NCI-H526 treated with DMSO at 0.1 percent for 48 hours (cell line): ENCODE data around the gene CGREF1.
A peak's percentile ranks its signal among the peaks of the same experiment; 100 is the strongest.

ENCODE experiments used
- DNase-seq: peaks from one replicate; lab custom pipeline; 2025; lab: John Stamatoyannopoulos, UW

Gene CGREF1, protein sequence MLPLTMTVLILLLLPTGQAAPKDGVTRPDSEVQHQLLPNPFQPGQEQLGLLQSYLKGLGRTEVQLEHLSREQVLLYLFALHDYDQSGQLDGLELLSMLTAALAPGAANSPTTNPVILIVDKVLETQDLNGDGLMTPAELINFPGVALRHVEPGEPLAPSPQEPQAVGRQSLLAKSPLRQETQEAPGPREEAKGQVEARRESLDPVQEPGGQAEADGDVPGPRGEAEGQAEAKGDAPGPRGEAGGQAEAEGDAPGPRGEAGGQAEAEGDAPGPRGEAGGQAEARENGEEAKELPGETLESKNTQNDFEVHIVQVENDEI

DNA sequence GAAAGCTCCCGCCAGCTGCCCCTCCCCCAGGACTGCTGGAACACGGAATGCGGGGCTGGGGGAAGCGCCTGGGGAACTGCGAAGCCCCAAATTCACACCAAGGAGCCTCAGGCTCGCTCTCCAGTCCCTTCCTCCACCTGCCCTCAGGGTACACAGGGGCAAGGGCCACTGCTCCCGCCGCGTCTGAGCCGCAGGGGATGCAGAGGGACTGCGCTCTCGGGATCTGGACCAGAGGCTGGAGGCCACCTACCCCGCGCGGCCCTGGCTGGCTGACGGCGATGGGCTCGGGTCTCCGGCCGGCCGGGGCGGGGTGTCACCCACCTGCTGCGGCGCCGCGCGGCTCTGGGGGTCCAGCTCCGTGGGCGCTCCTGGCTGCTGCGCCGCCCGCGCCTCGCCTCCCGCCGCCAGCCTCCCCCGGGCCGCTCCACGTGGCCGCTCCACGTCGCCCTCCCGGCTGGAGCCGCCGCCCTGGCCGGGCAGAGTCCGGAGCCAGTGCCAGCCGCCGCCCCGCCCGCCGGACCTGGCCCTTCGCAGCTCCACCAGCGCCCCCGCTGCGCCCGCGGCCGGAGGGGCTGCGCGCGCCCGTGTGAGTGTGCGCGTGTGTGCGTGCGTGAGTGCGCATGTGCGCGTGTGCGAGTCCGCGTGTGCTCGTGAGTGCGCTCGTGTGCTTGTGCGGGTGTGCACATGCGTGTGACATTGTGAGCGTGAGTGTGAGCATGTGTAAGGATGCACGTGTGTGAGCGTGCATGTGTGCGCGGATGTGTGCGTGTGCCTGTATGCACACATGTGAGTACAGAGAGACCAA is at the start of gene CGREF1:
Gene CGREF1 (minus strand): TSS at position 604 of the 805 bp plus-strand sequence. CDS start 14,762 bp downstream, outside the sequence.
- DNase-seq: peak; percentile 22

DNA sequence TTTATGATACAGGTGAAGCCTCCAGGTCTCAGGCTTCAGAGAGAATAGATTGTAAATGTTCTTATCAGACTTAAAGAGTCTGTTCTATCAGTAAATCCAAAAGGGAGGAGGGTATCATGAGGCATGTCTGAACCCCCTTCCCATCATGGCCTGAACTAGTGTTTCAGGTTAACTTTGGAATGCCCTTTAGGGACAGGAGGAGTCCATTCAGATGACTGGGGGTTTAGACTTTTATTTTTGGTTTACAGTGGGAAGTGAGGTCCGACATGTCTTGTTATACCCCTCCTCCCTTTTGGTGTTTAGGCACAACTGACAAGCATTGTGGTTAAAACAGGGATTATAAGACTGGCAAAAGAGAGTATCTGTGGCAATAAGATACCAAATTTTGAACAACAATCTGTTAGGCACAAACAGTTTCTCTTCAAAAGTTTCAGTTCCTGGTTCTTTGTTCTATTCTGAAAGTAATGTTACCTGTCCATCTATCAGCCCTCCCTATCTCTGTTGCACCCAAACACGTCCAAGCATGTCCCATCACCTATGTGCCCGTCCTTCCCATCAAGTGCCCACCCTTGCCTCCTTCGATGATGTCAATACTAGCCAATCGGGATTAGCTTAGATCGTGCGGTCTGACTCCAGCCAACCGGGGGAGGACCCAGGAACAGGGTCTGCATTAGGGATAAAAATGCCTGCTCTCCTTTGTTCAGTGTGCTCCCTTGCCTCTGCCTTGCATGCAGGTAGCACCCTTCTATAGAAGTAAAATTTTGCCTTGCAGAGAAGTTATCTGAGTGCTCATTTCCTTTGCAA is 46.2 kb upstream of the CGREF1 start:
- DNase-seq: no peak

DNA sequence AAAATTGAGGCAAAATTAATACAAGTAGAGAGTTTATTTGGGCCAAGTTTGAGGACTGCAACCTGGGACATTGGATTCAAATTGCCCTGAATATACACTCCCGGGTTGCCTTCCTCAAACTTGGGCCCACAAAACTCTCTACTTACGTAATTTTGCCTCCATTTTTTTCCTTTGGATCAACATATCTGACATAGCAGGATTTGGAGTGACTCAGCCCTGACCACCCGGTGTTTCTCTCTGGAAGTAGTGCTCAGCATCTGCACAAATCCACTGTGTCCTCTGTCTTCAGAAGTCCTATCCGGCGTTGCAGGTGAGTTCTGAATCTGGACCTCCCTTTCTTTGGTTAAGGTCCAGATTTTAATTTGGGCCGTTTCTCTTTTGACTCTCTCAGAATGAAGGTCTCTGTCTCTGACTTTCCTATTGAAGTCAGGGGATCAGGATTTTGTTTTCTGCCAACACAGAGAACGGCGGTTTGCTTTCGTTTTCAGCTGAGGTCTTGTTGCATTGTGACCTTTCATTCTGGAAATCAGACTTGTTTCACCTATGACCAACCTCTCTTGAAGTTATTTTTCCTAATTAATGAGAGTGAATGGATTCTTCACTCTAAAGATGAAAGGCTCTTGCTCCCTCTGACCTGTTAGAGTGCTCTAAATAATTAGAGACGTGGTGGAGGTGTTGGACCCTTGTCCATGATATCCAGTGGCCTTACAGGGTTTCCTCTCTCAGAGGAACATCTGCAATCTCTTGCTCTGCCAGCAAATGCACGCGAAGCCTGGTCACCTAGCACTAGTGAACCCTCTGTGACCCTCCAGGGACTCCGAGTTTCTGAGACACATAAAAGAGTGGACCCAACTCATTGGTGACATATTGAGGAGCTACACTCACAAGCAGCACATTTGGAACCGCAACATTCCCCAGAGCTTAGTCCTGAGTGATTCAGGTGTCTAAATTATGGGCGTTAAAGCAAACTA is 43.5 kb upstream of the CGREF1 start:
- no peak for DNase-seq

DNA sequence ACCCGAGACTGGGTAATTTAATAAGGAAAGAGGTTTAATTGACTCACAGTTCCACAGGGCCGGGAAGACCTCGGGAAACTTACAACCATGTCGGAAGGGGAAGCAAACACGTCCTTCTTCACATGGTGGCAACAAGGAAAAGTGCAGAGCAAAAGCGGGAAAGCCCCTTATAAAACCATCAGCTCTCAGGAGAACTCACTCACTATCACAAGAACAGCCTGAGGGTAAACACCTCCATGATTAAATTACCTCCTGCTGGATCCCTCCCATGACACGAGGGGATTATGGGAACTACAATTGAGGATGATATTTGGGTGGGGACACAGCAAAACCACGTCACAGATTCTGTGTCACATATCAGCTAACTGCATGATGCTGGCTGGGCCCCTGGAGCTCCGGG is 41.3 kb upstream of the CGREF1 start:
- DNase-seq: no peak

DNA sequence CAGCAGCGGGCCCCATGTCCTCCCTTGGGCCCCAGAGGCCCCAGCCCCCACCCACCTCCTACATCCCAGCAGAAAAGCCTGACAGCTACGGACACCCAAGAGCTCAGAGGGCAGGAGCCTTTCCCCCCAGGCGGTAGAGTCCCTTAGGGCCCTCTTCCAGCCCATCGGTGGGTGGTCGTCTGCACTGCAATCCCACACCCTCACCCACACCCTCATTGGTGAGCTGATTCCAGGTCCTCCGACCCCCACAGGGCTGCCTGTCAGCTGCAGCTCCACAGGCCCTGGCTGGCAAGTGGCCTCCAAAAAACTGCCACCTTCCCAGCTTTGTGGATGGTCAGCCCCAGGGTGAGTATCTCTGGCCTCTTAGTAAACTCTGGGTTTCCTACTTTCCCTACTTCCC is 40.3 kb upstream of the CGREF1 start:
- DNase-seq: no peak

DNA sequence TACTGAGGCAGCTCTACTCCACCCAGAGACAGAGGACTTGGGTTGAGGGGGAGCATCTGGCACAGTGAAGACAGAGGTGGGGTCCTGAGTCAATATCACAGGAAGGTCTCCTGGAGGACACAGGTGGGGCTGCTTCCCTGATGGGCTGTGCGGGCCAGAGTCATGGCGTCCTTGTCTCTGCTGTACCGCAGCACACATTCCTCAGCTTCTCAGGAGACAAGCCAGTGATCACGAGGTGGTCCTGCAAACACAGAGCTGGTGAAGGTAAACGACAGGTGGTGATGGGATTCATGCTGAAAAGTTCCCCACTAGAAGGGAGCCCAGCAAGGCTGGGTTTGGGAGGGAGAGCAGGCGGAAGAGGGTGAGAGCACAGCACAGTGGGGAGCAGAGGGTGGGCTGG is 39.5 kb upstream of the CGREF1 start:
- DNase-seq: no peak

DNA sequence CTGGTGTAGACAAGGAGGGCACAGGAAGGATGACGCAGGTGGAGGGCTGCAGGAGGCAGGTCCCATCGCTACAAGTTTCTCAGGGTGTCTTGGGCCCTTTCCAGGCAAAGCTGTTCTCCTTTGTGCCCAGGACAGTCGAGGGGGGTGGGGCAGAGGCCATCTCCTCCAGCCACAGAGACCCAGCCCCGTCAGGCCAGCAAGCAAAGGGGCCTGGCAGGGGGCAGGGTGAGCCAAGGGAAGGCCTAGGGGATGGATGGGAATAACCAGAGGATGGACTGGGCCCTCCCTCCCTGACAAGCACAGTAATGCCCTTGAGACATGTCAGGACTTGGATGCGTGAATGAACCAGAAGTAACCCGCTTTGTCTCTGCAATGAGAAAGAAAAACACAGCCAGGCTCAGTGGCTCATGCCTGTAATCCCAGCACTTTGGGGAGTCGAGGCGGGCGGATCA is 36.2 kb upstream of the CGREF1 start:
- no peak for DNase-seq

DNA sequence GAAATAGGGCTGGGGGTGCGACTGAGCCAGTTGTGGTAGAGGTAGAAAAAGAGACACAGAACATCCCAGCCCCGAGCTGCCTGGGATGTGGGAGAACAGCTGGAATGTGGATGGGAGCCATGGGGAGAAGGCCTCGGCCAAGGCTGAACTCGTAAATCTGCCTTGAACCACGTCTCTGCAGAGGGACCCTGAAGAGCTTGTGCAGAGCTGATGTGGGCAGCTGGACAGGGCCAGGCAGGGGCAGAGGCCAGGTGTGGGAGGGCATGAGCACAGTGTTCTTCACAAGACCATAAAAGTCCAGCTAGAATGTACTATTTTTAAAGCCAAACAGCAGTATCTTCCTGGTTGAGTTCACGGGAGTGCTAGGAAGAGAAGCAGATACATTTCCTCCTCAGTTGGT is 35.6 kb upstream of the CGREF1 start:
- DNase-seq: no peak

DNA sequence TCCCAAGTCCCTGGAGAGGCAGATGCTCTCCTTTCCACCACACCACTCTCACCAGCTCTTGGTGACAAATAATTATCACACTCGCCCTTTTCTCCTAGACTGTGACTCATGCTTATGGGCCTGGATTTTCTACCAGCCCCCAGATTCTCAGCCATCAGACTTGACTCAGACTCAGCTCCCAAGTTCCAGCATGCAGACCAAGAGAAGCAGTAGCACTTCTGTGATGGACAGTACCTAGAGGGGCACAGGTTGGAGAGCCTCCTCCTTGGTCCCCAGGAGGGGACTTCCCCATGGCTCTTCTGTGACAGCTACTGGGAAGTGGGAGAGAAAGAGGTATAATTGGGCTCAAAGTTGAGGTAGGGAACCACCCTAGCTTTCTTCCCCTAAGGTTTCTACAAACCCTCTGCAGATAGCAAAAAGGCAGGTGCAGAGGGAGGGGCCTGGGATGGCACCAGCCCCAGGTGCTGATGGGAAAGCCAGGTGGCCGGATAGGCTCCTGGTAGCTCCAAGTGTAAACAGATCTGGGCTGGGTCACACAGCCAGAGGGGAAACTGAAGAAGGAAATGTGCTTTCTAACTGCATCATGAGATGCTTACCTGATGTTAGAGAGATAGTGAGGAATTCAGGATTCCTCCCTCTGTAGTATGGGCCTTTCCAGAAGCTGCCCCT is 34.0 kb upstream of the CGREF1 start:
- DNase-seq: peak; percentile 11

DNA sequence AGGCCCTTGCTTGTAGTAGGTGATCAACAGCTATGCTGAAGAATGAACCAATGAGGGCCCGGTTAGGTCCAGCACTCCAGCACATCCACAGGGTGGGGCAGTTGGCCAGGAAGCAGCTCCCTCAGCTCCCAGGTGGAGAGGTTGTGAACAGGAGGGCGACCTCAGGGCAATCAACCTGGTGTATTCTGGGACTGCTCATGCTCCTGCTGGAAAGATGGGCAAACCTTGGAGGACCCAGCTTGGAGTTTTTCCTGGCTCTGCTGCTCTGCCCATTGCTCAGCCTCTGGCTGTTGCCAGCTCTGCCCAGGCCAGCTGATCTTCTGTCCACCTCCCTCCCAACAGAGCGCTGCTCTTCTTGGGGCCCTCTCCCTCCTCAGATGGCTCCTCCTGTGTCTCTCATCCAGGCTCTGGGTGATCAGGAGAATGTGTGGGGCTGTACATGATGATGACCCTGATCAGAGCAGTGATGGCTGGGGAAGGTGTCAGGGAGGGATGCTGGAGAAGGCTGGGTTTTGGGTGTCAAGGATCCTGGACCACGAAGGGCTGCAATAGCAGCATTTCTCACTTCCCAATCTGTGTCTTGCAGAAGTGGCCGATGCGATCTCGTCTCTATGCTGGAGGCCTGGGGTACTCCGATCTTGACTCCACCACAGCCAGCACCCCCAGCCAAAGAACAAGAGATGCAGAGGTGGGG is 33.3 kb upstream of the CGREF1 start:
- DNase-seq: no peak

DNA sequence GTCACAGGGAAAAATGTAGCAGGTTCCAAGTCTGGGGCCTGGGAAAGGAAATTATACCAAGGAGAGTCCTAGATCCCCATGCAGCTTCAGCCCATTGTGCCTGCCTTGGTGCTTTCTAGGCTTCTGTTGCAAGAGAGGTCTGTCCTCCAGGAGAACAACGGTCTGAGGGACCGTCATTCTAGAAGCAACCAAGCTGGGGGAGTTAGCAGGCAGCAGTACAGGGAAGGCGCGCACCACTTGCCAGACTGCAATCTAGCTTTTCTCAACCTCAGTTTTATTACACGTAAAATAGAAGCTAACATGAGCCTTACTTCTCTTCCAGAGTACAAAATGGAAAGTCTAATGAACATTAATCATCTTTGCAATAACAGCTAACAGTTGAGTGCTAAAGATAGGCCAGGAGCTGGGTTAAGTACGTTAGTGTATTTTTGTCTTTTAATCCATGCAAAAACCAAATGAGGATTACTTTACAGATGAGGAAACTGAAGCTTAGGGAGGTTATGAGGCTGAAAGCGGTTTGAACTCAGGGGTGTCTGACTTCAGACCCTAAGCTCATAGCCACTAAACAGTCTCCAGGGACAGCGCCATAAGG is 31.8 kb upstream of the CGREF1 start:
- no peak for DNase-seq

DNA sequence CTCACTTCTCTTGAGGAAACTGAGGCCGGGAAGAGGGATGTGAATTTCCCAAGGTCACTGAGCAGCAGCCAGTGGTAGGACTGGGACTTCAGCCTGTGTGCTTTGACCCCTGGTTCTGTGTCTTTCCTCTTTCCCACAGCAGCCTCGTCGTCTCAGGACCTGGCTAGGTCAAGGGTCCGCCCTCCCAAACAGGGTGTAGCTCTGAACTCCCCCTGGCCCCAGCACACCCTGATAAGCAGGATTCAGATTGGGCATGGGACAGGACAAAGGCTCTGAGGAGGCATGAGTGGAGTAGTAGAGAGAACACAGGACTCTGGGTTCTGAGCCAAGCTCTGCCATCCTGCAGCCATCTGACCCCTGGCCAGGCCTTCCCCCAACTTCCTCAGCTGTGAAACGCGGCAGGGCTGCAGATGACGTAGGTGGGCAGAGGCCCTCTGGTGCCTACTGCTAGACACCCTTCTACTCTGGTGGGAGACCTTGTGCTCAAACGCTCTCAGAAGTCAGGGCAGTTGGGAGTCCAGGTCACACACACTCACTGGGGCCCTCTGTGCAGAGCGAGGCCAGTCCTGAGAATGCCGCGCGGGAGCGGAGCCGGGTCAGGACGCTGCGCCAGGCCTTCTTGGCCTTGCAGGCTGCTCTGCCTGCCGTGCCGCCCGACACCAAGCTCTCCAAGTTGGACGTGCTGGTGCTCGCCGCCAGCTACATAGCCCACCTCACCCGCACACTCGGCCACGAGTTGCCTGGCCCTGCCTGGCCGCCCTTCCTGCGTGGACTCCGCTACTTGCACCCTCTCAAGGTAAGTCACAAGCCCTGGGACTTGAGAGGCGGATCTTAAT is 30.9 kb upstream of the CGREF1 start:
- DNase-seq: no peak

DNA sequence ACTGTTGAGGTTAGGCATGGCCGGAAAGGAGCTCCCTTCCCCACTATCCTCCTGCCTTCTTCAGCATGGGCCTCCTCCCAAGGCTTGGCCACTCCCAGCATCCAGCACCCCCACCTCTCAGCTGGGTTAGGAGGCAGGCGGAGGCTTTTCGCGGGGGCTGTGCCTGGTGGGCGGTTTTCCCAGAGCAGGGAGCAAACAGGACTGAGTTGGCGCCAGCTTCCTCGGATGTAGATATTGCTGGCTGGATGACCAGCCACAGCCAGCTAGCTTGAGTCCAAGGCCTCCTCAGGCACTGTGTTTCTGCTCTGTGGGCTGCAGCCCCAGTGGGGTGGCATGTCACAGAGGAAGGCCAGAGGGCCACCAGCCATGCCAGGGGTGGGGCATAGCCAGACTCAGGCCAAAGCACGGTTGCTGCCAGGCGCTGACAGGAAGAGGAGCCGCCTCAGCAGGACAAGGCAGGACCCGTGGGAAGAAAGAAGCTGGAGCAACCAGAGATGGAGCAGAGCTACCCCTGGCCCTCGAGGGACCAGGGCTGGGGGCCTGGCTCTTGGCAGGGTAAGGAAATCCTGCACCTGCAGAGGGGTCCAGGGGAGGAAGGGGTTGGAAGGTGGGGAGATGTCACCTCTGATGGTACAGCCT is 30.0 kb upstream of the CGREF1 start, which contains the start of gene TCF23:
Gene TCF23 (plus strand): TSS at position 204 of the 639 bp plus-strand sequence. CDS start 130 bp downstream, at position 334.
- no peak for DNase-seq

DNA sequence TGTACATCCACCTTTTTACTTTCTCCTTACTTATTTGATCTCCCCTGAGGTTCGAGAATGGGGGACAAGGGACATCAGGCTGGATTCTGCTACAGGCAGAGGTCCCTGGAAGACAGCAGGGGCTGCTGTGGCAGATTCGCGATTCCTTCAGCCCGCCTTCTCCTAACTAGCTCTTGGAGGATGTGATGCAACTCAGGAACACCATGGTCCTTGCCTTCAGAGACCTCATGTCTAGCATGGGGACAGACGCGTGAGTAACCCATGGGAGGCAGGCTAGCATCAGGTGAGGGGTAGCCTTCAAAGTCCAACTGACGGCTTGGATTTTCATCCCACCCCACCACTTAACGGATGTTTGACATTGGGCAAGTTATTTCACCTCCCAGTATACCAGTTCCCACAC is 29.0 kb upstream of the CGREF1 start:
- DNase-seq: no peak

DNA sequence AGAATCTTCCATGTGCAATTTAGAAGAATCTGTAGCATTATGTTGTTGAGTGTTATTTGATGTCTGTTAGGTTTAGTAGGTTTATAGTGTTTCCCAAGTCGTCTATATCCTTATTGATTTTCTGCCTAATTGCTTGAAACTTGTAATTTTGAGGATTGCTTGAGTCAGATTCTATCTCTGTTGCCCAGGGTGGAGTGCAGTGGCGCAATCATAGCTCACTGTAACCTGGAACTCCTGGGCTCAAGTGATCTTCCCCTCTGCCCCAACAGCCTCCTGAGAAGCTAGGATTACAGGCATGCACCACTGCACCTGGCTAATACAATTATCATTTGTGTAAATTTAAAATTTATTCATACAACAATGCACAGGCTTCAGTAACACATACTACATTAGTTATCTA is 26.8 kb upstream of the CGREF1 start:
- DNase-seq: no peak

DNA sequence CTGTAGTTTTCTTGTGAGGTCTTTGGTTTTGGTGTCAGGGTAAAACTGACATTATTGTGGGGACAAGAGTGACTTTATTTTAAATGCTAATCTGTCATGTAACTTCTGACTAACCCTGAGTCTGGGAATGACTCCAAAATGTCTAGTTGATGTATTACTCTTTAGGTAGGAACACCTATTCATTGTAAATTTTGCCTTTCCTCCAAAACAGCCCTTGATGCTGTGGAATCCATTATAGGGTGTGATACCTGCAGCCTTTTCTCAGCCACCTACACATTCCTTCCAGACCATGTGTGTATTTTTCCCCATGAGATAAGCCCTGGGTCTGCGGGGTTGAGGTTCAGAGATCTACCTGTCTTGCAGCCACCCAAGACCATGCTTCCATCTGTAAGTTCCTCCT is 24.4 kb upstream of the CGREF1 start:
- no peak for DNase-seq

DNA sequence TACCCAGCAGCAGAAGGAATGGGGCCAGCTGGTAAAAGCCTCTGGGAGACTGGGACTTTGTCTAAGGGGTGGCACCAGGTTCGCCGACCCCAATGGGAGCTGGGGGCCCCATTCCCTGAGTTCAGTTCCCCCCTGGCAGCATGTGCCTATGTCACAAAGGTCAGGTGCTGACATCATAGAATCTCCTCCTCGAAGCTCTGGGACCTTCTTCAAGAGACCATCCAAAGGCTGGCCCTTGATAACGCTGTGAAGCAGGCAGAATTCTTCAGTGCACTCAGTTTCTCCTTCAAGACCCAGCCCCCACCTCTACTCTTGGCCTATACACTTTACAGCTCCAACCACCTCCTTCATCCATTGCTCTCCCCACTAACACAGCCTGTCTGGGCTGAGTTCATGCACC is 20.4 kb upstream of the CGREF1 start, which contains the start of gene PRR30:
Gene PRR30 (minus strand): TSS at position 101 of the 400 bp plus-strand sequence. CDS start 1,081 bp downstream, outside the sequence.
- DNase-seq: no peak

DNA sequence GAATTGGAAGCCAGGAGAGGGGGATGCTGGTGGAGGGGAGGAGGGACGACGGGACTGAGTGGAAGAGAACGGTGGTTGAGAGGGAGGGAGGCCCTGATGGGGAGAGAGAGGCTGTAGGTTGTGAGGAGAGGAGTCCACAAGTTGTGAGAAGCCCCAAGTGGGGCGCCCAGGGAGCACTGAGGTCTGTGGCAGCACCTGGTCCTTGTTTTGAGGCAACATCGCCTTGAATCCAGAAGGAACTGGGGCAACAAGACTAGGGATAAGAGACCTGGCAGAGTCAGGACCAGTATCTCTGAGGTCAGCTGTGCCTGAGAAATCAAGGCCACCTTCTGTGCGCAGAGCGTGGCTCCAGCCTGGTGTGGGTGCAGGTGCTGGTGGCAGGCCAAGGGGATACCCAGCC is 19.2 kb upstream of the CGREF1 start:
- DNase-seq: no peak
